HEK293 (cell line): ENCODE results near the gene PDGFB.
A peak's percentile ranks its signal among the peaks of the same experiment; 100 is the strongest.

Experiments
- BCL11A ChIP-seq: fragments of 450-650 bp; formaldehyde crosslinking; IDR thresholded peaks from 2 replicates; pipeline ENCODE4 v1.5.1; 2016; ENCODE audit warnings: low read depth, missing biosample characterization, missing genetic modification characterization
- GLIS1 ChIP-seq: fragments of 450-650 bp; formaldehyde crosslinking; IDR thresholded peaks from 2 replicates; pipeline ENCODE4 v1.5.1; 2016; ENCODE audit warnings: missing biosample characterization, missing genetic modification characterization
- KLF10 ChIP-seq: fragments of 450-650 bp; IDR thresholded peaks from 2 replicates; pipeline ENCODE4 v1.5.1; 2018; ENCODE audit warnings: missing biosample characterization, mild to moderate bottlenecking, missing genetic modification characterization
- ZFP41 ChIP-seq: fragments of 450-650 bp; formaldehyde crosslinking; IDR thresholded peaks from 2 replicates; pipeline ENCODE4 v1.5.1; 2016; ENCODE audit warnings: missing biosample characterization, missing genetic modification characterization, borderline replicate concordance
- ZNF335 ChIP-seq: fragments of 450-650 bp; formaldehyde crosslinking; conservative IDR thresholded peaks from 2 replicates; pipeline ENCODE4 v1.5.1; 2016; ENCODE audit warnings: missing biosample characterization, missing genetic modification characterization
- ZNF341 ChIP-seq: fragments of 450-650 bp; formaldehyde crosslinking; IDR thresholded peaks from 2 replicates; pipeline ENCODE4; 2016; ENCODE audit warnings: low read depth, missing biosample characterization, missing genetic modification characterization
- ZNF354C ChIP-seq: fragments of 450-650 bp; formaldehyde crosslinking; IDR thresholded peaks from 2 replicates; pipeline ENCODE4 v1.5.1; 2016; ENCODE audit warnings: missing biosample characterization, missing genetic modification characterization, low read depth, borderline replicate concordance
- ZNF549 ChIP-seq: fragments of 450-650 bp; IDR thresholded peaks from 2 replicates; pipeline ENCODE4 v1.5.1; 2018; ENCODE audit warnings: missing biosample characterization, missing genetic modification characterization, mild to moderate bottlenecking, inconsistent platforms, moderate library complexity
- ZNF555 ChIP-seq: fragments of 450-650 bp; formaldehyde crosslinking; conservative IDR thresholded peaks from 2 replicates; pipeline ENCODE4 v1.5.1; 2017; ENCODE audit warnings: missing biosample characterization, mild to moderate bottlenecking, missing genetic modification characterization, inconsistent platforms
- ZNF596 ChIP-seq: fragments of 450-650 bp; IDR thresholded peaks from 2 replicates; pipeline ENCODE4 v1.5.0; 2018; ENCODE audit warnings: missing biosample characterization, mild to moderate bottlenecking, missing genetic modification characterization, moderate library complexity
- TF ChIP-seq, protein P1 (sequence below): fragments of 450-650 bp; formaldehyde crosslinking; IDR thresholded peaks from 2 replicates; pipeline ENCODE4 v1.5.1; 2016; ENCODE audit warnings: missing biosample characterization, missing genetic modification characterization
- TF ChIP-seq, protein P2 (sequence below): fragments of 450-650 bp; formaldehyde crosslinking; IDR thresholded peaks from 2 replicates; pipeline ENCODE4 v1.5.1; 2016; ENCODE audit warnings: missing biosample characterization, missing genetic modification characterization
- TF ChIP-seq, protein P3 (sequence below): fragments of 450-650 bp; formaldehyde crosslinking; IDR thresholded peaks from 2 replicates; pipeline ENCODE4; 2016; ENCODE audit warnings: missing biosample characterization, missing genetic modification characterization
- TF ChIP-seq, protein P4 (sequence below): fragments of 450-650 bp; formaldehyde crosslinking; IDR thresholded peaks from 2 replicates; pipeline ENCODE4 v1.5.1; 2016; ENCODE audit warnings: missing biosample characterization, missing genetic modification characterization
- TF ChIP-seq, protein P5 (sequence below): fragments of 450-650 bp; formaldehyde crosslinking; IDR thresholded peaks from 2 replicates; pipeline ENCODE4 v1.5.1; 2016; ENCODE audit warnings: missing biosample characterization, missing genetic modification characterization
- TF ChIP-seq, protein P6 (sequence below): fragments of 450-650 bp; formaldehyde crosslinking; IDR thresholded peaks from 2 replicates; pipeline ENCODE4 v1.5.1; 2016; ENCODE audit warnings: missing biosample characterization, missing genetic modification characterization

The PDGFB gene

DNA sequence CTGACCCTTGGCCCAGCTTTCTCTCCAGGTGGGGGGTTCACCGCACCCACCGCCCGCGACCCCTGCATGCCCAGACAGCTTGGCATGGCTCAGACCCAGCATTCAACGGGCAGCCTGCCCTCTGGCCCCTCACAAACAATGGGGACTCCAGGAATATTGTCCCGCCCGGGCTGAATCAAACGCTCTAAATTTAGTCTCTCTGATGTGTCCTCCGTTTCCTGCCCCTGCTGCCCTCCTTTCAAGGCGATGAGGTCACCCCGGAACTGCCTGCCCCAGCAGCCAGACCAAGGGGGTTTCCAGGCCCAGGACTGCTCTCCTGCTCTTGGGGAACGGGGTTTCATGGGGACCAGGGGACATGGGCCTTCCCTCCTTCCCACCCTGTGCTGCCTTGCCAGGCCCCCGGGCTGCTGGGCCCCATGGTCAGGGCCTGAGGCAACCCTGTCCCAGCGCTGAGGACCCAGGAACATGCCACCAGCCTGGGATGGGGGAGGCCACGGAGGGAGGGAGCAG, 10.1 kb upstream of the PDGFB start (continued):
- TF ChIP-seq ZFP41 (tag by site-specific recombination) (no peak), ZNF596 (tag by site-specific recombination) (no peak), BCL11A (tag by site-specific recombination) (no peak), ZNF555 (tag by site-specific recombination) (no peak), ZNF549 (no peak), ZNF354C (tag by site-specific recombination) (no peak), ZNF335 (tag by site-specific recombination) (peak; percentile 74), GLIS1 (tag by site-specific recombination) (no peak), ZNF341 (tag by site-specific recombination) (no peak), KLF10 (tag by site-specific recombination) (no peak)
- TF ChIP-seq, protein P1, sequence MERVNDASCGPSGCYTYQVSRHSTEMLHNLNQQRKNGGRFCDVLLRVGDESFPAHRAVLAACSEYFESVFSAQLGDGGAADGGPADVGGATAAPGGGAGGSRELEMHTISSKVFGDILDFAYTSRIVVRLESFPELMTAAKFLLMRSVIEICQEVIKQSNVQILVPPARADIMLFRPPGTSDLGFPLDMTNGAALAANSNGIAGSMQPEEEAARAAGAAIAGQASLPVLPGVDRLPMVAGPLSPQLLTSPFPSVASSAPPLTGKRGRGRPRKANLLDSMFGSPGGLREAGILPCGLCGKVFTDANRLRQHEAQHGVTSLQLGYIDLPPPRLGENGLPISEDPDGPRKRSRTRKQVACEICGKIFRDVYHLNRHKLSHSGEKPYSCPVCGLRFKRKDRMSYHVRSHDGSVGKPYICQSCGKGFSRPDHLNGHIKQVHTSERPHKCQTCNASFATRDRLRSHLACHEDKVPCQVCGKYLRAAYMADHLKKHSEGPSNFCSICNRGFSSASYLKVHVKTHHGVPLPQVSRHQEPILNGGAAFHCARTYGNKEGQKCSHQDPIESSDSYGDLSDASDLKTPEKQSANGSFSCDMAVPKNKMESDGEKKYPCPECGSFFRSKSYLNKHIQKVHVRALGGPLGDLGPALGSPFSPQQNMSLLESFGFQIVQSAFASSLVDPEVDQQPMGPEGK (tag by site-specific recombination): peak; percentile 50; the same call in 1 of the 2 replicates
- TF ChIP-seq, protein P2, sequence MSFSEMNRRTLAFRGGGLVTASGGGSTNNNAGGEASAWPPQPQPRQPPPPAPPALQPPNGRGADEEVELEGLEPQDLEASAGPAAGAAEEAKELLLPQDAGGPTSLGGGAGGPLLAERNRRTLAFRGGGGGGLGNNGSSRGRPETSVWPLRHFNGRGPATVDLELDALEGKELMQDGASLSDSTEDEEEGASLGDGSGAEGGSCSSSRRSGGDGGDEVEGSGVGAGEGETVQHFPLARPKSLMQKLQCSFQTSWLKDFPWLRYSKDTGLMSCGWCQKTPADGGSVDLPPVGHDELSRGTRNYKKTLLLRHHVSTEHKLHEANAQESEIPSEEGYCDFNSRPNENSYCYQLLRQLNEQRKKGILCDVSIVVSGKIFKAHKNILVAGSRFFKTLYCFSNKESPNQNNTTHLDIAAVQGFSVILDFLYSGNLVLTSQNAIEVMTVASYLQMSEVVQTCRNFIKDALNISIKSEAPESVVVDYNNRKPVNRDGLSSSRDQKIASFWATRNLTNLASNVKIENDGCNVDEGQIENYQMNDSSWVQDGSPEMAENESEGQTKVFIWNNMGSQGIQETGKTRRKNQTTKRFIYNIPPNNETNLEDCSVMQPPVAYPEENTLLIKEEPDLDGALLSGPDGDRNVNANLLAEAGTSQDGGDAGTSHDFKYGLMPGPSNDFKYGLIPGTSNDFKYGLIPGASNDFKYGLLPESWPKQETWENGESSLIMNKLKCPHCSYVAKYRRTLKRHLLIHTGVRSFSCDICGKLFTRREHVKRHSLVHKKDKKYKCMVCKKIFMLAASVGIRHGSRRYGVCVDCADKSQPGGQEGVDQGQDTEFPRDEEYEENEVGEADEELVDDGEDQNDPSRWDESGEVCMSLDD (tag by site-specific recombination): no peak
- TF ChIP-seq, protein P3, sequence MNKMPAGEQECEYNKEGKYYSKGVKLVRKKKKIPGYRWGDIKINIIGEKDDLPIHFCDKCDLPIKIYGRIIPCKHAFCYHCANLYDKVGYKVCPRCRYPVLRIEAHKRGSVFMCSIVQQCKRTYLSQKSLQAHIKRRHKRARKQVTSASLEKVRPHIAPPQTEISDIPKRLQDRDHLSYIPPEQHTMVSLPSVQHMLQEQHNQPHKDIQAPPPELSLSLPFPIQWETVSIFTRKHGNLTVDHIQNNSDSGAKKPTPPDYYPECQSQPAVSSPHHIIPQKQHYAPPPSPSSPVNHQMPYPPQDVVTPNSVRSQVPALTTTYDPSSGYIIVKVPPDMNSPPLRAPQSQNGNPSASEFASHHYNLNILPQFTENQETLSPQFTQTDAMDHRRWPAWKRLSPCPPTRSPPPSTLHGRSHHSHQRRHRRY (tag by site-specific recombination): no peak
- TF ChIP-seq, protein P4, sequence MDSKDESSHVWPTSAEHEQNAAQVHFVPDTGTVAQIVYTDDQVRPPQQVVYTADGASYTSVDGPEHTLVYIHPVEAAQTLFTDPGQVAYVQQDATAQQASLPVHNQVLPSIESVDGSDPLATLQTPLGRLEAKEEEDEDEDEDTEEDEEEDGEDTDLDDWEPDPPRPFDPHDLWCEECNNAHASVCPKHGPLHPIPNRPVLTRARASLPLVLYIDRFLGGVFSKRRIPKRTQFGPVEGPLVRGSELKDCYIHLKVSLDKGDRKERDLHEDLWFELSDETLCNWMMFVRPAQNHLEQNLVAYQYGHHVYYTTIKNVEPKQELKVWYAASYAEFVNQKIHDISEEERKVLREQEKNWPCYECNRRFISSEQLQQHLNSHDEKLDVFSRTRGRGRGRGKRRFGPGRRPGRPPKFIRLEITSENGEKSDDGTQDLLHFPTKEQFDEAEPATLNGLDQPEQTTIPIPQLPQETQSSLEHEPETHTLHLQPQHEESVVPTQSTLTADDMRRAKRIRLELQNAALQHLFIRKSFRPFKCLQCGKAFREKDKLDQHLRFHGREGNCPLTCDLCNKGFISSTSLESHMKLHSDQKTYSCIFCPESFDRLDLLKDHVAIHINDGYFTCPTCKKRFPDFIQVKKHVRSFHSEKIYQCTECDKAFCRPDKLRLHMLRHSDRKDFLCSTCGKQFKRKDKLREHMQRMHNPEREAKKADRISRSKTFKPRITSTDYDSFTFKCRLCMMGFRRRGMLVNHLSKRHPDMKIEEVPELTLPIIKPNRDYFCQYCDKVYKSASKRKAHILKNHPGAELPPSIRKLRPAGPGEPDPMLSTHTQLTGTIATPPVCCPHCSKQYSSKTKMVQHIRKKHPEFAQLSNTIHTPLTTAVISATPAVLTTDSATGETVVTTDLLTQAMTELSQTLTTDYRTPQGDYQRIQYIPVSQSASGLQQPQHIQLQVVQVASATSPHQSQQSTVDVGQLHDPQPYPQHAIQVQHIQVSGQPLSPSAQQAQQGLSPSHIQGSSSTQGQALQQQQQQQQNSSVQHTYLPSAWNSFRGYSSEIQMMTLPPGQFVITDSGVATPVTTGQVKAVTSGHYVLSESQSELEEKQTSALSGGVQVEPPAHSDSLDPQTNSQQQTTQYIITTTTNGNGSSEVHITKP (tag by site-specific recombination): peak; percentile 76
- TF ChIP-seq, protein P5, sequence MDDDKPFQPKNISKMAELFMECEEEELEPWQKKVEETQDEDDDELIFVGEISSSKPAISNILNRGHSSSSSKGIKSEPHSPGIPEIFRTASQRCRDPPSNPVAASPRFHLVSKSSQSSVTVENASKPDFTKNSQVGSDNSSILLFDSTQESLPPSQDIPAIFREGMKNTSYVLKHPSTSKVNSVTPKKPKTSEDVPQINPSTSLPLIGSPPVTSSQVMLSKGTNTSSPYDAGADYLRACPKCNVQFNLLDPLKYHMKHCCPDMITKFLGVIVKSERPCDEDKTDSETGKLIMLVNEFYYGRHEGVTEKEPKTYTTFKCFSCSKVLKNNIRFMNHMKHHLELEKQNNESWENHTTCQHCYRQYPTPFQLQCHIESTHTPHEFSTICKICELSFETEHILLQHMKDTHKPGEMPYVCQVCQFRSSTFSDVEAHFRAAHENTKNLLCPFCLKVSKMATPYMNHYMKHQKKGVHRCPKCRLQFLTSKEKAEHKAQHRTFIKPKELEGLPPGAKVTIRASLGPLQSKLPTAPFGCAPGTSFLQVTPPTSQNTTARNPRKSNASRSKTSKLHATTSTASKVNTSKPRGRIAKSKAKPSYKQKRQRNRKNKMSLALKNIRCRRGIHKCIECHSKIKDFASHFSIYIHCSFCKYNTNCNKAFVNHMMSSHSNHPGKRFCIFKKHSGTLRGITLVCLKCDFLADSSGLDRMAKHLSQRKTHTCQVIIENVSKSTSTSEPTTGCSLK: no peak
- TF ChIP-seq, protein P6, sequence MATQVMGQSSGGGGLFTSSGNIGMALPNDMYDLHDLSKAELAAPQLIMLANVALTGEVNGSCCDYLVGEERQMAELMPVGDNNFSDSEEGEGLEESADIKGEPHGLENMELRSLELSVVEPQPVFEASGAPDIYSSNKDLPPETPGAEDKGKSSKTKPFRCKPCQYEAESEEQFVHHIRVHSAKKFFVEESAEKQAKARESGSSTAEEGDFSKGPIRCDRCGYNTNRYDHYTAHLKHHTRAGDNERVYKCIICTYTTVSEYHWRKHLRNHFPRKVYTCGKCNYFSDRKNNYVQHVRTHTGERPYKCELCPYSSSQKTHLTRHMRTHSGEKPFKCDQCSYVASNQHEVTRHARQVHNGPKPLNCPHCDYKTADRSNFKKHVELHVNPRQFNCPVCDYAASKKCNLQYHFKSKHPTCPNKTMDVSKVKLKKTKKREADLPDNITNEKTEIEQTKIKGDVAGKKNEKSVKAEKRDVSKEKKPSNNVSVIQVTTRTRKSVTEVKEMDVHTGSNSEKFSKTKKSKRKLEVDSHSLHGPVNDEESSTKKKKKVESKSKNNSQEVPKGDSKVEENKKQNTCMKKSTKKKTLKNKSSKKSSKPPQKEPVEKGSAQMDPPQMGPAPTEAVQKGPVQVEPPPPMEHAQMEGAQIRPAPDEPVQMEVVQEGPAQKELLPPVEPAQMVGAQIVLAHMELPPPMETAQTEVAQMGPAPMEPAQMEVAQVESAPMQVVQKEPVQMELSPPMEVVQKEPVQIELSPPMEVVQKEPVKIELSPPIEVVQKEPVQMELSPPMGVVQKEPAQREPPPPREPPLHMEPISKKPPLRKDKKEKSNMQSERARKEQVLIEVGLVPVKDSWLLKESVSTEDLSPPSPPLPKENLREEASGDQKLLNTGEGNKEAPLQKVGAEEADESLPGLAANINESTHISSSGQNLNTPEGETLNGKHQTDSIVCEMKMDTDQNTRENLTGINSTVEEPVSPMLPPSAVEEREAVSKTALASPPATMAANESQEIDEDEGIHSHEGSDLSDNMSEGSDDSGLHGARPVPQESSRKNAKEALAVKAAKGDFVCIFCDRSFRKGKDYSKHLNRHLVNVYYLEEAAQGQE (tag by site-specific recombination): no peak
